Activated CD8-positive, alpha-beta memory T cell treated with anti-CD3 and anti-CD28 coated beads, Interleukin-2, amount 50 U/mL, for 24 hours (primary cell): ENCODE data around the gene SUCLA2.
"Not testable (repeated sequence)": the region's sequence is repeated elsewhere in the genome, so short reads cannot be mapped to it uniquely, and the experiment has no call there.

Experiments used
- DNase-seq: peaks from one replicate; pipeline ENCODE4 v3.0.0-alpha.2; 2020; ENCODE audit errors: extremely low read depth

Gene SUCLA2

DNA sequence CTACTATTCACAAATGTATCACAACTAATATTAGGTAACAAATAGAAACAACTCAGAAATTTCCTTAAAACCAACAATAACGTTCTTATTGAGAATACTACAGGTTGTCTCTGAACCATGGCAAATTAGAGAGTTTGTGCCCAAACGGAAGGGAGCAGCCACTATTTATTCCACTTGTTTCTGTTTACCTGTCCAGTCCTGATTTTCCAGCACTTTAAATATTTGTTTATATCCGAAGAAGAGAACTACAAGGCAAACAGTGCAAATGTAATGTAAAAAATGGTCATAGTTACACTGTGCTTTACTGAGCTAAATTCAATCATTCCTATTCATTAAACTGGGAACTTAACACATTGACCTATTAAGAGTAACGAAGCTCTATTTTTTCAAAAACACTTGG lies 9.2 kb downstream of the SUCLA2 start:
- DNase-seq, result no peak

DNA sequence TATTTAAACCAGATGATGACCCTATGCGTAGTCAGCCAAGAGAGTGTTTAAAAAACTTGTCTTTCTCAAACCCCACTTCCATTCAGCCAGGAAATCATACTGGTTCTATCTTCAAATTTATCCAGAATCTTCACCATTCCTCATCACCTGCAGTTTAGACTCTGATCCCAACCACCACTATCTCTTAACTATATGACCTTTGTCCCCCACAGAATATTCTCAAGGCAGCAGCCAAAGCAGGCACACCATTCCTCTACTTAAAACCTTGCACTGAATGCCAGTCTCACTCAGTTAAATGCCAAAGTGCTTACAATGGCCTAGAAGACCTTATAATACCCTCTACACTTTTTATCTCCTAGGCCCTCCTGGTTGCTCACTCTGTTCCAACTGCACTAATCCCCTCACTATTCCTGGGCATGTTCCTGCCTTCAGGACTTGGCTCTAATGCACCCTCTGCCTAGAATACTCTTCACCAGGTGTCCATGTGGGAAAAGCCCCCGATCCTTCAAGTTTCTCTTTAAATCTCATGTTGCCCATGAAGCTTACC lies 10.1 kb downstream of the SUCLA2 start:
- no peak for DNase-seq

DNA sequence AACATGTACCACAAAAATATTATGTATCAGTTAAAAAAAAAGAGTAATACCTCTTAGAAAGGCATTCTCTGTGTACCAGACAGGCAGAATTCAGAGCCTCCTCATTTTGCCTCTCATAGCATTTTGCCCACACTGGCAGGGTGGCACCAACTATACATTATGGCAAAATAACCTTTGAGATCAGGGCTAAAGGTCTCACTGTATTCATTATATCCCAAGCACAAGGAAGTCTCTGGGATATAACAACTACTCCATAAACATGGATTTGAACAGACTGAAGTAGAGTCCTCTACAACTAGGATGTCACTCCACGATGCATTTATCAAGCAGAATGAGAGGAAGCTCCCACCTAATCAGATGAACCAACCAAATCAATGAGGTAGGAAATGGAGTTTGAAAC lies 10.6 kb downstream of the SUCLA2 start:
- DNase-seq, result no peak

DNA sequence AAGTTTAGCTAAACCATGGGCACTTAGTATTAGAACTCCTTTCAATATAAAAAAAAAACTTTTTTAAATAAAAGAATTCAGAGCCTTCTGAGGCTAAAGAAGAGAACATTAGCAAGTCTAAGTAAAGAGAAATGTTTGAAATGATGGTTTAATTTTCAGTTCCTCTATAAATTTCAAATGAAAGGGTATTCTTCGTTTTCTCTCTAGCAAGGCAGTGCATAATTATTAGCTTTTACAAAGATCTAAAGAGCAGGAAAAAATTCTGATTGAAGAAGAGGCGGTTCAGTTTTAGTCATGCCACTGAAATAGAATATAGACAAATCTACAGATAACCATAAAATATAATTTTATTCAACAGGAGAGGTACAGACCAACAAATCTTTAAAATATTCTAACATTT lies 18.0 kb downstream of the SUCLA2 start:
- DNase-seq, result no peak

DNA sequence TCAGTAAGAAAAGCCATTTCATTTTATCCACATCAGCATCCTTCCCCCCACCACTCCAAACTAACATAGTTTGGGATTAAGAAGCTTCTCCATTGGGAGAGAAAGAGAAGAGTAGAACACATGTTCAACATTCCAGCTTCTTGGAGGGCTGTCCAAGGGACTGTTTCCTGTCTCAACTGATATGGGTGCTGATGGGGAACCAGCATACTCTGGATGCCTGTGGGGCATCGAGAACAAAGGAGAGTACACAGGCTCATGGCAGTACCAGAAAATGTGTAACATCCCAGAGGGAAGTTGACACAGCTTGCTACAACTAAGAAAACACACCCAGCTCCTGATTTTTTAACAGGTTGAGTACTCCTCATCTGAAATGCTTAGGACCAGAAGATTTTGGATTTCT lies 24.7 kb downstream of the SUCLA2 start:
- DNase-seq, result no peak

DNA sequence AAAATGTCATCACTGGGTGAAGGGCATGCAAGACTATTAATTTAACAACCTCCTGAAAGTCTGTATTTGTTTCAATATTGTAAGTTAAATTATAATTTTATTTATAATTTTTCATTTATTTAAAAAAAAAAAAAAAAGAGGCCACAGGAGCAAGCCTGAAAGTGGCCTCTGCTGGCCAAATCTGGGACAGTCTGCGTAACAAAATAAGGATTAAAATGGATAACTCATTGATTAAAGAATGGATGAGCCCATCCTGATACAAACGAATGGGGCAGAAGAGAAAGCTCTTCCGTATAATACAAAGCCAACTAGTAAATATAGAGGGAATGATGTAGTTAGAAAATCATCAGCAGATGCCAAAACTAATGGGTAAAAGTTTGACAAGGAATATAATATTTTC lies 36.2 kb downstream of the SUCLA2 start:
- no peak for DNase-seq

DNA sequence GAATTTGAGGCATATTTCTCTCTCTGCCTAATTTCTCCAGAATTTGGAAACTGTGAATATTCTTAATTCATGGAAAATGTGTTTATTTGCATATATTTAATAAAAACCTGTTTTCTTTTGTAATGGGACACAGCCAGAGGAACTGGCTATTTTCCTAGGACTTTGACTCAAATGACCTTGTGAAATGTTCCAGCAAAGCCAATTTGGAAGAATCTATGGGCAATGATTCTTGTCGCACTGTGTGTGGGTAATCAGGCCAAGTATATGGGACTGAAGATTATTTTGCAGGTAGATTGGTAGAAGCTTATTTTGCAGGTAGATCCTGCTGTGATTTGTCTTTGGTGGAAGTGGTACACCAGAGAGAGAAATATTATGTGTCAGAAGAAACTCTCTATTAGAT lies 38.8 kb downstream of the SUCLA2 start:
- DNase-seq, result no peak

DNA sequence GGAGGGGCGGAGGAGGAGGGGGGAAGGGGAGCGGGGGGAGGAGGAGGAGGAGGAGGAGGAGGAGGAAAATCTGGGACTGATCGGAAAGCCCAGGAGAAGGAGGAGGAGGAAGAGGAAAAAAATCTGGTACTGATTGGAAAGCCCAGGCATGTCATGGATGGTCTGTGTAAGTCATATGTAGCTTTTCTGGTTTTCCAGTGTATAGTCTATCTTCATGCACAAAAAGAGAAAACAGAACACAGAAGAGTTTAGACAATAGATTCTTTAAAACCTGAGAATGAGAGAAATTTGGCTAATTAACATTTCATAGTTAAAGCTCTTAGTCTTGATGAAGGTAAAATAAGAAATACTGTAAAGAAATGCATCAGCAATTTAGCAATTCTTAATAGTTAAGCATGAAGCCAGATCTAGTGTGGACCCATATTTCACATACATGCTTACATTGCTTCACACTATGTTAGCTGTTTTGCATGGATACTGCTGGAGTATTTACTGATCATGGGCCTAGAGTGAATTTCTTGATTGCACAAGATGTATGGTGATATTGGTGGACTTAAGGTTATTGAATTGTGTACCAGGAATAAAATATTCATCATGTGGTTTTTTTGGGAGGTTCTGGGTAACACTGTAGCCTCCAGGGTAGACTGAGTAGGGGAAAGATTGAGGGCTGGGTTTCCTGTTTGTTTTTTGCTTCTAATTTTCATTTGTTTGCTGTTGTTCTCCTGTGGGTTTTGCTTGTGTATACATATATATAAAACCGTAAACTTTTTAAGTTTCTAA lies 41.4 kb downstream of the SUCLA2 start:
- DNase-seq, result no peak

DNA sequence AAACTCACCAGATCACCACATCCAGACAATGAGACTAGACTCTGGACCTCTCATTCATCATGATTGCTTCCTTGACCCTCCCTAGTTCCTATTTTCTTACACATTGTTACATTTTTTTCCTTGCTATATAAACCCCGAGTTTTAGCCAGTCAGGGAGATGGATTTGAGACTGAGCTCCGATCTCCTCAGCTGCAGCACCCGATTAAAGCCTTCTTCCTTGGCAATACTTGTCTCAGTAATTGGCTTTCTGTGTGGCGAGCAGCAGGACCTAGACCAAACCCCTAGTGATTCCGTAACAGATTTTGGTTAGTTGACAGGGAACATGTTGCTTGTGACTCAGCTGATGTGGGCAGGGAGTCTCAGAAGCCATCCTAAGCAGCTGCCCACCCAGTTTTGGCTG lies 44.0 kb downstream of the SUCLA2 start:
- no peak for DNase-seq

DNA sequence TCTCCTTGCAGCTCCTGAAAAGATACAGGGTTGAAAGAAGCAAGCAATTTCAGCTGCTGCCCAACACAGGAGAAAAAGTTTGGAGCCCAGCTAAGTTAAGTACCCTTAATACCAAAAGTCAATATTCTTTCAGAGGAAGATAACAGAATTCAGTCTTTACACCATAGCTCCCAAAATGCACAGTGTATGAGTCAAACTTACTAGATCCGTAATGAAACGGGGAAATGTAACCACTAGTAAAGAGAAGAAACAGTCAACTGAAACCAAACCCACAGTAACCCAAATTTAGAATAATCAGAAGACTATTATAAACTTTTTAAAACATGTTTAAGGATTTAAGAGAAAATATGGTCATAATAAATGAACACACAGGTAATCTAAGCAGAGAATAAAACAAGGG lies 45.2 kb downstream of the SUCLA2 start:
- no peak for DNase-seq

DNA sequence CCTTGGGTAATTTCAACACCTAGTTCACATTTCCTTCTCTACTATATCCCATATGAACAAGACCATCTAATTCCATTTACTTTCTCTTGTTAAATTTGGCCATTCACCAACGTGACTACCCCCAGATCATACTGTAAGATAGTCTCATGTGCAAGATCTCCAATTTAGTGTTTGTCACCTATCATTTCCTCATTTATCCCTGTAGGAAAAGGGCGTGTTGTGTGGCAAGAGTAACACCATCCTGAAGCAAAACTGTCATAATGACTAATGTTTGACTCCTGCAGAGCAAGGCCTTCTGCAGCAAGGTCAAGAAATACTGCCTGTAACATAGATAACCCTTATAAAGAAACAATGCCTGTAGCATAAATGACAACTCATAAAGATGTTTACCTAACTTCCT lies 51.3 kb downstream of the SUCLA2 start:
- DNase-seq, result no peak

DNA sequence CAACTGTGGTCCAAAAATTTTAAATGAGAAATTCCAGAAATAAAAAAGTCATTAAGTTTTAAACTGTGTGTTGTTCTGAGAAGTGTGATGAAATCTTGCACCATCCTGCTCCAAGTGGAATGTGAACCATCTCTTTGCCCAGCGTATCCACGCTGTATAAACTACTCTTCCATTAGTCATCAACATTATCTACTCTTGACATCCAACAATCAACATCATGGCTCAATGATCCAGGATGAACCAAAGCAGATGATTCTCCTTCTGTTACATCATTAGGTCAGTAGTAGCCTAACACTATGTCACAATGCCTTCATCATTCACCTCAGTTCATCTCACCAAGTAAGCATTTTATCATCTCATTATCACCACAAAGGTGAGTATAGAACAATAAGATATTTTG lies 55.3 kb downstream of the SUCLA2 start:
- no peak for DNase-seq

DNA sequence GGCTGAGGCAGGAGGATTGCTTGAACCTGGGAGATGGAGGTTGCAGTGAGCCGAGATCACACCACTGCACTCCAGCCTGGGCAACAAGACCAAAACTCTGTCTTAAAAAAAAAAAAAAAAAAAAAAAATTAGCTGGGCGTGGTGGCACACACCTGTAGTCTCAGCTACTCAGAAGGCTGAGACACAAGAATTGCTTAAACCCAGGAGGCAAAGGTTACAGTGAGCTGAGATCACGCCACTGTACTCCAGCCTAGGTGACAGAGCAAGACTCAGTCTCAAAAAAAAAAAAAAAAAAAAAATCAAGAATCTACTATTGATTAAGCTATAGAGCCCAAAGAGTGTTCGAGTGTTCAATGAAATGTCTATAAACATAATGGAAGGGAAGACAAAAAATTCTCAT lies 55.9 kb downstream of the SUCLA2 start:
- not testable (repeated sequence) for DNase-seq

DNA sequence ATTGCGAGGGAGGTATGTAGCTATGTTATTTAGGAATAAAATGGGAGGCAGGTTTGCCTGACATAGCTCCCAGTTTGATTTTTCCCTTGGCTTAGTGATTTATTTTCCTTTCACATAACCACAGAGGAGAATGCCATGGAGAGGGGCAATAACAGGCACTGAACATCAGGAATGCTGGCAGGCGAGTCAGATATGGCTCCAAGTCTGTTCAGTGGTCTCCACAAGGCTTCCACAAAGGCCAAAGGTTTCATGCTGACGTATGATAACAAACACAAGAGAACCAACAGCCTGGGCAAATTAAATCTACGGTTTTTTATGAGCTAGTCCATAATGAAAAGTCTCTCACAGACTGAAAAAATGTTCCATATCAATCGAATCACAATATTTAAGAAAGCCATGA lies 66.7 kb downstream of the SUCLA2 start:
- DNase-seq, result no peak

DNA sequence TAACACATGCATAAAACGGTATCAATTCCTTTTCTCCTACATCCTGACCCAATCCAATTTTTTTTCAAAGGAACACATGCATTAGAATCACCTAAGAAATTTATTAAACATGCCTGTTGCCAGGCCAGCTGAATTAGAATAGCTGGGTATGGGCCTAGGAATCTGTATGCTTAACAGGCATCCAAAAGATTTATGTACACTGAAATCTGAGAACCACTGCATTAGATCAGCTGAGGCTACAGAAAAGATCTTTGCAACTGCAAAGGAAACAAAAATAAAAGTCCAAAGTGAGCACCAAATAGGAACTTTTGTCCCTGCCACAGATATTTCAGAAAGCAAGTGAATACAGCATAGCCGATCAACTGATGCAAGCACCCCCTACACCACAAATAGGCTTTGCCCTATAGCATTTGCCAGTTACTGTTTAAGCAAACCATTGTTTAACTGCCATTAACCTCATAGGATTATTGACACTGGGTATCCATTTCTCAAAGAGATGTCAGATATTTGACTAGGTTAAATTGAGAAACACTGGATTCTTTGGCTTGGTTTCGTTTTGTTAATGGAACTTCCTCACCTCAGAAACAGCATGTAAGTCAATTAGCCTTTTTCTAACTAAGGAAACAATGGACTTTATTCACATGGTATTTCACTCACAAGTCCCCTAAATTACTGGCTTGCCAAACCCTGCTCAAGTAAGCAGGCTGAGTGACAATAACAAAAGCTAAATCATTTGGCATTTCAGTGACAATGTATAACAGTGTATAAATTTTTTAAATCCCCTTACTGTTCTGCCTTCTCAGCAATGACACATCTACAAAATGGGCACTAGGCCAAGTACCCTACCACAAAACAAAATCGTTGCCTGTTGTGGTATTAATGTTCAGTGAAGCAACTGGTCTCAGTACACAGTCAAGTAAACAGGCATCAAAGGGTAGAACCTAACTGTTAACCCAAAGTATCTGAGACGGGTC lies 67.8 kb downstream of the SUCLA2 start:
- no peak for DNase-seq

DNA sequence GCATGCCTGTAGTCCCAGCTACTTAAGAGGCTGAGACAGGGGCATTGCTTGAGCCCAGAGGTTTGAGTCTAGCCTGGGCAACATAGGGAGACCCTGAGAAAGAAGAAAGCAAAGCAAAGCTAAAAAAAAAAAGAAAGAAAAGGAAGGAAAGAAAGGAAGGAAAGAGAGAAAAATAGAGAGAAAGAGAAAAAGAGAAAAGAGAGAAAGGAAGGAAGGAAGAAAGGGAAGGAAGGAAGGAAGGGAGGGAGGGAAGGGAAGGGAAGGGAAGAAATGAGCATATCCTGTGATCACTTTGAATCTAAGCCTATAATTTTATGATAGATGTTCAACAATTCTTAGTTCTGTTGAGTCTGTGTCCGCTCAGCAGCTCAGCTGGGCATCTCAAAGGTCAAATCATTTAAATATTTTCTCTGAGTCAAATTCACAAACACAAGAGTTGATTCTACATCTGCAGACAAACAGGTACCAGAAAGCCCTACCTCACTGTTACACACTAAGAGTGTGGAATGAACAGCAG lies 70.4 kb downstream of the SUCLA2 start:
- no peak for DNase-seq

DNA sequence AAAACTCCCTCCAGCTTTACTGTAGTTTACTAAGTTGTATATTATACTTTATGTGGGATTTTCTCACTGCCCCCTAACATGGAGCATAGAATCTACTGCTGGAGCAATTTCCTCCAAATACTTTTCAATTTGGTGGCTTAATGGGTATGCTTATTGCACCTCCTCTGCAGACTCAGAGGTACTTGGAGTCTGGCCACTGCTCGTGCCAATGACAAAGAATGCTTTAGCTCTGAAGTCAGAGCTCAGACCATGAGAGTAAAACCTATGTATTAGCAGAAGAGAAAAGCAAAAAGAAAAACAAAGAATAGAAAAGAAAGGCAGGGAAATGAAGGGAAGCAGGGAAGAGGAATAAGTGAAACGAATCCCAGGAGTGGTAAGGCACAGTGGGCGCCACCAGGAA lies 71.9 kb downstream of the SUCLA2 start:
- no peak for DNase-seq

DNA sequence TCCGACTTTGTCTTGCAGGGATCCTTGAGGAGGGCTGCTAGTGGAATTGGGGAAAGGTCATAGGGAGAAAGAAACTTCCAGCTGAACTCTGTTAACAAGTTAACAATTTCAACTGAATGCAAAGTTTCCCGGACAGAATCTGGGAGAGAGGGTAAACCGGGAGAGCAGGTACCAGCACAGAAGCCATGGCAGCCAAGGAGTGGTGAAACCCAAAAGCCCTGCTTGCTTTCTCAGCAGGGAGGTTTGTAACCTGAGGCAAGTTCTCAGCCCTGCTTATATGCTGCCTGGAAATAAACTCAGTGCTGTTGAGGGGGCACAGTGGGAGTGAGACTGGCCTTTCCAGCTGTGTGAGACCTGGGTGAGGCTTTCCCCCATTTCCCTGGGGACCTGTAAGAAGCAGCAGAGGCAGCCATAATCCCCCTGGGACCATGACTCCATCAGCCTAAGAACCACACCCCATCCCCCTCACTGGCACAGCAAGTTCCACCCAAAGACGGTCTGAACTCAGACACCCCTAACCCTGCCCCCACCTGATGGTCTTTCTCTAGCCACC lies 84.0 kb downstream of the SUCLA2 start:
- DNase-seq, result no peak

DNA sequence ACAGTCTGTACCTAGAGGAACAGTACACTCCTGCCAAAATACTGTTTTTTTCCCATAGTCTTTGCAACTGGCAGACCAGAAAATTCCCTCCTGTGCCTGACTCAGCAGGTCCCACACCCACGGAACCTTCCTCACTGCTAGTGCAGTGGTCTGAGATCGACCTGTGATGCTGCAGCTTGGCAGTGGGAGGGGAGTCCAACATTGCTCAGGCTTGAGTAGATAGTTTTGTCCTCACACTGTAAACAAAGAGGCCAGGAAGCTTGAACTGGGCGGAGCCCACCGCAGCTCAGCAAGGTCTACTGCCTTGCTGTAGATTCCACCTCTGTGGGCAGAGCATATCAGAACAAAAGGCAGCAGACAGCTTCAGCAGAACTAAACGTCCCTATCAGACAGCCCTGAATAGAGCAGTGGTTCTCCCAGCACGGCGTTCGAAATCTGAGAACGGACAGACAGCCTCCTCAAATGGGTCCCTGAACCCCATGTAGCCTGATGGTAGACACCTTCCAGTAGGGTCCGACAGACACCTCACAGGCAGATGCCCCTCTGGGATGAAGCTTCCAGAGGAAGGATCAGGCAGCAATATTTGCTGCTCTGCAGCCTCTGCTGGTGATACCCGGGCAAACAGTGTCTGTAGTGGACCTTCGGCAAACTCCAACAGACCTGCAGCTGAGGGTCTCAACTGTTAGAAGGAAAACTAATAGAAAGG lies 92.7 kb downstream of the SUCLA2 start:
- DNase-seq, result no peak

DNA sequence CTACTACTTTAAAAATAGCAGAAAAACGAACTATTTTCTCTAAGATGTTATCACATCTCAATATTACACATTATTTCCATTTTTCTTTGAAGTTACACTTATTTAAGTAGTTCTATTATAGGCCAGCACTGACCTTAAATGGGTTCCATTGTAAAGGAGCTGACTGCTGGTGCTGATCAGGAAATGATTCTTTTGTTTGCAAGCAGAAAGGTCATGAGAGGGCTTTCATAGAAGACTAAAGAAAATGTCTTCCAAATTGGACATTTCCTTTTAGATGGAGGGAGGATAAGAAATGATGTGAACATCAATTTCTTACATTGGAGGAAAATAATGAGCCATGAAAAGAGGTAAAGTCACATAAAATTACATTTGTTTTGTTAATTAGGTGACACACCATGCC lies 96.2 kb downstream of the SUCLA2 start:
- DNase-seq, result no peak

DNA sequence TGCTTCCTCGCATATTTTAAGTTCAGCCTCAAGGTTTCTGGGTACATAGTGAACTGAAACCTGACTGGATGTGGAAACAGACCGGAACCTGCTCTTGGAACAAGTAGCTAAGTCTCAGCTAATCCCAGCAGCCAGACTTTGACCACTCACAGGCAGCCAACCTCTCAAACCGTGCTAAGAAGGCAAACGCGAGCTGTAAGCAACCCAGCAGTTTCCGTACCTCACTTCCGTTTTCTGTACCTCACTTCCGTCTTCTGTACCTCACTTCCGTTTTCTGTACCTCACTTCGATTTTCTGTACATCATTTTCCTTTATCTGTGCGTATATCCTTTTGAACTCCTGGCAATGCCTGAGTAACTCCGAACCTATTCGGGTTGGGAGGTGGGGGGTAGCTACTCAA lies 96.8 kb downstream of the SUCLA2 start:
- no peak for DNase-seq

DNA sequence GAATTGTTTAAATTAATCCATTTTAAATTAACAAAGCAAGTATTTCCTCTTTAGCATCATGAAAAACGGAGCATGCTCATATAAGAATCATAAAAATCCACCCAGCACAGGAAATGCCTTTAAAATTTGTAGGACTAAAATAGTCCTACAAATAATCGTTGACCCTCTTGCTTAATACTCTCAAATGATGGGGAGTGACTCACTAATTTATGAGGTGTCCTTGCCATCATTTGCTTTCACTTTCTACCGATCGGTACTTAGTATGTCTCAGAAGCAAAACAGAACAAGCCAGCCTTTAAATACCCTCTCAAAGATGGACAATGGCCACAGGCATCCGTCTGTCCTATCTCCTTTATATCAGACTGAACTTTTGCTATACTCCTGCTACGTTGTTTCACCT lies 97.2 kb downstream of the SUCLA2 start:
- no peak for DNase-seq
